ENCODE data around the gene ZBTB17.

Gene ZBTB17

GRCh38 chr1:15949453-15950245, 26.3 kb downstream of the ZBTB17 start:
- FAIRE-seq (peak; percentile 76), DNase-seq (ENCODE audit: insufficient read length, low spot score) (peak; percentile 69)

DNA sequence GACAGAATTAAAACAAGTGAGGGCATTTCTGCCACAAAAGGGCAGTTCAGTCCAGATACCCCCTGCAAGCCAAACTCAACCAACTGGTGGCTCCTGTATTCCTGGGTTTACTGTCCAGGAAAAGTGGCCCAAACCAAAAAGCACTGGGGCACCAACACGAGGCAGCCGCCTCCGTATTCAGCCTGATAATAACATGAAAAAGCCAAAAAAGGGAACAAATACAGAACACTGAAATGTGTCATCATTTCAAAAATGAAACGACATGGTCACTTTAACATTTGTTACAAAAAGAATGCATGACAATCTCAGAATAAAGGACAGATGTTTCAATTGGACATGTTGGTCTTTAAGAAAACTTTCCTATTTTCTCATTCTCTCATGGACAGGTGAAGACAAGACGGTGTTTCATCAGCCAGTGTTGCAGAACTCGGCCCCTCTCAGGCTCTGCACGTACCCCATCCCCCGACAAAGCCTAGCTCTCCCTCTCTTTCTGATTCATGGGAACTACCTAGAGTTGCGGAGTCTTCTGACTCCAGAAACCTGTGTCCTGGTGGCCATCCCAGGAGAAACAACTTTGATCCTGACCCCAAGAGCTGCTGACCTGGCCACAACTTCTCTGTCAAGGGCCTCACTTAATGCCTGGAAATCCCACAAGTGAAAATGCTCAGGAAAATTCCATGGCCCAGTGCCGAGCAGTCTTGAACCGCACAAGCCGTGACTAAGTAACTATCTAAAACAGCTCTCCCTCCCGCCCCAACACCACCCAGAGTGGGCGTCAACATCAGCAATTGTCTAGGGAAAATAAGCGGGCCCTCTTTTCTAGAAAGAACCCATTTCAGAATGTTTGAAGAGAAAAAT, 27.1 kb downstream of the ZBTB17 start:
- DNase-seq (ENCODE audit: insufficient read length, low spot score) (no peak), FAIRE-seq (peak; percentile 70)

GRCh38 chr1:15948091-15948591, 27.8 kb downstream of the ZBTB17 start:
- DNase-seq (ENCODE audit: insufficient read length, low spot score): no peak

DNA sequence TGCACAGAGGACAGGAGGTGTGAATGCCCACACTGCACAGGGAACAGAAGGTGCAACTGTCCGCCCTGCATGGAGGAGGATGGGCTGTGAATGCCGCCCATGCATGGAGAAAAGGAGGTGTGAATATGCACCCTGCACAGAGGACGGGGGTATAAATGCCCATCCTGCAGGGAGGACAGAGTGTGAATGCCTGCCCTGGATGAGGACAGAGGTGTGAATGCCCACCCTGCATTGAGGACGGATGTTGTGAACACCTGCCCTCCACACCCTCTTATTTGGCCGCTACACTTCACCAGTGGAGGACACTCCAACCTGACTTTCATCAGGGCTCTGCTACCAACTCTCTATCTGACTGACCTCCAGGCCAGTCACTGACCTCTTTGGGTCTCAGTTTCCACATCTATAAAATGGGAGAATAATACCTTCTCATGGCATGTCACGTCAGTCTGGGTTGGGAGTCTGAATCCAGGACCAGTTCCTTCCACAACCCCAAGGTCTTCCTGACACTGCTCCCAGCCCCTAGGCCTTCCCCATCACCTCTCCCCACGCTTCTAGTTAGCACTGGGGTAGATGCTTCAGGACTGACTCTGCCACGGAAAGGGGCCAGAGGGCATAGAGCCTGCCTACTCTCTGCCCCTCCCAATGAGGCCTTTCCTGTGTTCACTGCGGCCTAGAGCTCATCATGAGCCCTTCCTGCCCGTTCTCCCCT, 28.4 kb downstream of the ZBTB17 start:
- no peak for FAIRE-seq
- DNase-seq (ENCODE audit: insufficient read length, low spot score): no peak

More at GRCh38 chr1:15948091-15948591, 27.8 kb downstream of the ZBTB17 start:
- no peak for FAIRE-seq

- DNase-seq (ENCODE audit: insufficient read length, low spot score): no peak
- FAIRE-seq: no peak
Observed at GRCh38 chr1:15946571-15947381, 29.1 kb downstream of the ZBTB17 start.

DNA sequence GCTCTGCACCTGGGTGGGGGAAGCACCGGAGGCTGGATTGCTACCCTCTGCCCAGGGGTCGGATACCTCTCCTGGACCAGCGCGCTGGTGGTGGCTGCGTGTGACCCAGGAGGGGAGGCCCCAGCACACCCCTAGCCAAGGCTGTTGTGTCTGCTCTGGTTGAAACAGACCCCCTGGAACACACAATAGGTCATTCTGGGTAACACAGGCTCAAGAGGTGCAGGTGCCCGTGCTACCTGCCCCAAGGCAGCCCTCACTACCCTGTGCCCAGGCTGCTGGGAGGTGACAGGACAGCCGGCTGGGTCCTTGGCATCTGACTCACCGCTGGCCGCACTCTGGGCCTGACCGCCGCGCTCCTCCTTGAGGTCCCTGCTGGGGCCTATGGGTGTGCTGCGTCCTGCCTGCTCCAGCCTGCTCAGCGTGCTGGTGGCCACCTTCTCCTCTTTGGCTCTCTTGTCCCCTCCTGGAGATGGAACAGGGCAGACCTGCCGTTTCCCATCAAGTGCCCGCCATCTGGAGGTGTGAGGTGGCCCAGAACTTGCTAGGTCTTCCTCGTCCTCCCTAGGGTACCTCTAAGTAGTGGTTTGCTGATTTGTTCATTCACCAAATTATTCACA, 30.0 kb downstream of the ZBTB17 start:
- DNase-seq (ENCODE audit: insufficient read length, low spot score) (no peak), FAIRE-seq (no peak)

GRCh38 chr1:15945011-15945831, 30.7 kb downstream of the ZBTB17 start:
- FAIRE-seq (no peak), DNase-seq (ENCODE audit: insufficient read length, low spot score) (no peak)

GRCh38 chr1:15944308-15945010, 31.4 kb downstream of the ZBTB17 start:
- DNase-seq (ENCODE audit: insufficient read length, low spot score) (no peak), FAIRE-seq (no peak)

DNA sequence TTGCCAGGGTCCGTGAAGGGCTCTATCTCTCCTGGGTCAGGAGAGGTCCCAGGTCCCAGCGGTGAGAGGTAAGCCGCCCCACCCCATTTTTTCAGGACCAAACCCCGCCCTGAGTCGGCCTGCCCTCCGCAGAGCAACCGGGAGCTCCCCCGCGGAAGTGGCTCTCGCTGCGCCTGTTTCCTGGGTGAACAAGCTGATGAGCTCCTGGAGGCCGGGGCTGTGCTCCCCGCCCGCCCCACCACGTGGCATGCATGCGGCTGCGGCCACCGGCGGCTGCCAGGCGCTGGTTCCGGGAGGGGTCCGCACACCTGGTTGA, 32.0 kb downstream of the ZBTB17 start:
- DNase-seq (ENCODE audit: insufficient read length, low spot score): no peak
- FAIRE-seq: no peak

GRCh38 chr1:15943328-15943991, 32.4 kb downstream of the ZBTB17 start:
- FAIRE-seq (no peak), DNase-seq (ENCODE audit: insufficient read length, low spot score) (no peak)

GRCh38 chr1:15942661-15943327, 33.1 kb downstream of the ZBTB17 start:
- DNase-seq (ENCODE audit: insufficient read length, low spot score): no peak
- FAIRE-seq: no peak

- no peak for DNase-seq (ENCODE audit: insufficient read length, low spot score)
- no peak for FAIRE-seq
Observed at GRCh38 chr1:15941899-15942660, 33.8 kb downstream of the ZBTB17 start.

DNA sequence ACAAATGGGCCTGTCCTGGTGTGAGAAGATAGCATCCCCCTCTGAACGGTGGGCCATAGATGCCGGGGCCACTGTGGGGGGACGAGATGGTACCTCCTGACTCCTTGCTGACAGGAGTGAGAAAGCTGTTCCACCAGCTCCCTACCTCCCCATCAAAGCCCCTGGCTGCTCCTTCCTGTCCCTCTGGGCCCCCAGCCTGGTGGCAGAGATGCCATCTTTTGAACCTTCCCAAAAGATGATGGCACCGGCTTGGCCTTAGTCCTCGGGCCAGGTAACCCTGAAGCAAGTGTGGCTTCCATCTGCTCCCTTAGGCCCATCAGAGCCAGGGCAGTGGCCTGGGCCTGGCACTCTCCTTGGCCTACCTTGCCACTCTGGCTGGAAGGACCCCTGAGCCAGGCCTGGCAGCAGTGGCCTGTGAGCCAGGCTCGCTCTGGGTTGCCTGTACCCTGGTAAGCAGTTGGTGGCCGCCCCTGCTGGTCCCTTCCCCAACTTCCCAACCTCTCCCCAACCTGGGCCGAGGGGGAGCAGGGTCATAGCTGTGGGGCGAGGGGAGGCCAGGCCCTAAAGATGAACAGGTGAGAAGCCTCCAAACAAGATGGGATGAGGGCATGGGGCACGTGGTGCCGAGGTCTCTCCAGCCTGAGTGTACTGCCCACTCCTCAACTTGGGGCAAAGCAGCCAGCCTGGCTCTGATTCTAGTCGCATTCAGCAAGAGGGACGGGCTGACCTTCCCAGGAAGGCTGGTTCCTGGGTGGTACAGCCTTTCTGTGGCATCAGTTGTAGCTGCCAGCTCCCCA, 34.7 kb downstream of the ZBTB17 start:
- DNase-seq (ENCODE audit: insufficient read length, low spot score): no peak
- FAIRE-seq: no peak

DNA sequence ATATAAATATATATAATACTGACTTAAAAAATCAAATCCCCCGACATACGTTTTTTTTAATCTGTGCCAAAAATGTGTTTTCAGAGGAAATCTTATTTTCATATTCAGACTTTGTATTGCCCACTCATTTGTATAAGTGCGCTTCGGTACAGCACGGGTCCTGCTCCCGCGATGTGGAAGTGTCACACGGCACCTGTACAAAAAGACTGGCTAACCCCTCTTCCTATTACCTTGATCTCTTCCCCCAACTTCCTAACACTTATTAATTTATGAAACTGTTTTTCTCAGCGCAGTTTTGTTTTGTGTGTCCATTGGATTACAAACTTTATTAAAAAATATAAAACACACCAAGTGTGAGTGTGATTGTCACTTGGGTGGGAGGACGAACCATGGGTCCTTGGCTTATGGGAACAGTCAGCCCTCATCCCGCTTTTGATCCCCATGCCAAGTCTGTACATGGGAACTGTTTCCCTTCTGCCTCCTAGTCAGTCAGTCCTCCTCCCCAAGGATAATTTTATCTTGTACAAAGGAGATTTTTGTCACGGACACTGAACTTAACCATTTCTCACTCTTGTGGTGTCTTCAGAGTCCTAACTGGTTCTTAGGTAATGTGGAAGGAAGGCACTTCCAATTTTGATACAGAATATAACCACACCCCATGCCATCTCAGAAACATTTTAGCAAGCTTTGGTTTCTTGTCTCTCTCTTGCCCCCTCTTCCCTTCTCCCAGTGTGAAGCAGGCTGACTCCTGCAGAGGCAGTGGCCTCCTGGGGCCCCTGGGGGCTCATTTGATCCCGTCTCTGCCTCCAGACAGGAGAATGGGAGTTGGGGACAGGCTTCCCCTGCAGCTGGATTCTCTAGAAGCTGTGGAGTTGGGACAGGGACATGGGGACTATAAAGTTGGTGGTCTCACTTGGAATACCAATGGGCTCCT, 35.5 kb downstream of the ZBTB17 start:
- no peak for FAIRE-seq
- DNase-seq (ENCODE audit: insufficient read length, low spot score): no peak

Measured in GM19239 (cell line).